ENCODE results near the gene TRAM2.

- TF ChIP-seq, protein P1, sequence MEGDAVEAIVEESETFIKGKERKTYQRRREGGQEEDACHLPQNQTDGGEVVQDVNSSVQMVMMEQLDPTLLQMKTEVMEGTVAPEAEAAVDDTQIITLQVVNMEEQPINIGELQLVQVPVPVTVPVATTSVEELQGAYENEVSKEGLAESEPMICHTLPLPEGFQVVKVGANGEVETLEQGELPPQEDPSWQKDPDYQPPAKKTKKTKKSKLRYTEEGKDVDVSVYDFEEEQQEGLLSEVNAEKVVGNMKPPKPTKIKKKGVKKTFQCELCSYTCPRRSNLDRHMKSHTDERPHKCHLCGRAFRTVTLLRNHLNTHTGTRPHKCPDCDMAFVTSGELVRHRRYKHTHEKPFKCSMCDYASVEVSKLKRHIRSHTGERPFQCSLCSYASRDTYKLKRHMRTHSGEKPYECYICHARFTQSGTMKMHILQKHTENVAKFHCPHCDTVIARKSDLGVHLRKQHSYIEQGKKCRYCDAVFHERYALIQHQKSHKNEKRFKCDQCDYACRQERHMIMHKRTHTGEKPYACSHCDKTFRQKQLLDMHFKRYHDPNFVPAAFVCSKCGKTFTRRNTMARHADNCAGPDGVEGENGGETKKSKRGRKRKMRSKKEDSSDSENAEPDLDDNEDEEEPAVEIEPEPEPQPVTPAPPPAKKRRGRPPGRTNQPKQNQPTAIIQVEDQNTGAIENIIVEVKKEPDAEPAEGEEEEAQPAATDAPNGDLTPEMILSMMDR (IDR thresholded peaks at IDR 0.05 in 2 of 3, conservative IDR thresholded peaks at IDR 0.05 in 1 of 3; ENCODE audit: borderline replicate concordance in 1 of 3, insufficient read depth in 1 of 3, low read depth in 2 of 3, low read length in 2 of 3), result no peak
- TF ChIP-seq, protein P2, sequence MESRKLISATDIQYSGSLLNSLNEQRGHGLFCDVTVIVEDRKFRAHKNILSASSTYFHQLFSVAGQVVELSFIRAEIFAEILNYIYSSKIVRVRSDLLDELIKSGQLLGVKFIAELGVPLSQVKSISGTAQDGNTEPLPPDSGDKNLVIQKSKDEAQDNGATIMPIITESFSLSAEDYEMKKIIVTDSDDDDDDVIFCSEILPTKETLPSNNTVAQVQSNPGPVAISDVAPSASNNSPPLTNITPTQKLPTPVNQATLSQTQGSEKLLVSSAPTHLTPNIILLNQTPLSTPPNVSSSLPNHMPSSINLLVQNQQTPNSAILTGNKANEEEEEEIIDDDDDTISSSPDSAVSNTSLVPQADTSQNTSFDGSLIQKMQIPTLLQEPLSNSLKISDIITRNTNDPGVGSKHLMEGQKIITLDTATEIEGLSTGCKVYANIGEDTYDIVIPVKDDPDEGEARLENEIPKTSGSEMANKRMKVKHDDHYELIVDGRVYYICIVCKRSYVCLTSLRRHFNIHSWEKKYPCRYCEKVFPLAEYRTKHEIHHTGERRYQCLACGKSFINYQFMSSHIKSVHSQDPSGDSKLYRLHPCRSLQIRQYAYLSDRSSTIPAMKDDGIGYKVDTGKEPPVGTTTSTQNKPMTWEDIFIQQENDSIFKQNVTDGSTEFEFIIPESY (IDR thresholded peaks at IDR 0.05; ENCODE audit: extremely low read depth, insufficient replicate concordance, low read length), result no peak
- TF ChIP-seq MAX (IDR thresholded peaks at IDR 0.05), result no peak
- TF ChIP-seq EZH2 (IDR thresholded peaks at IDR 0.05), result no peak
Measured at GRCh38 chr6:52523378-52524142, 53.3 kb downstream of the TRAM2 start.
